ENCODE results near the gene MMP25. TPM values are rescaled to one million over a fixed set of nuclear protein-coding genes. Genes with fewer than 3 reads are reported as not detected.

The MMP25 gene
- polyA plus RNA-seq, 3 donors = 0.71 to 26.6 (median 2.6) TPM

DNA sequence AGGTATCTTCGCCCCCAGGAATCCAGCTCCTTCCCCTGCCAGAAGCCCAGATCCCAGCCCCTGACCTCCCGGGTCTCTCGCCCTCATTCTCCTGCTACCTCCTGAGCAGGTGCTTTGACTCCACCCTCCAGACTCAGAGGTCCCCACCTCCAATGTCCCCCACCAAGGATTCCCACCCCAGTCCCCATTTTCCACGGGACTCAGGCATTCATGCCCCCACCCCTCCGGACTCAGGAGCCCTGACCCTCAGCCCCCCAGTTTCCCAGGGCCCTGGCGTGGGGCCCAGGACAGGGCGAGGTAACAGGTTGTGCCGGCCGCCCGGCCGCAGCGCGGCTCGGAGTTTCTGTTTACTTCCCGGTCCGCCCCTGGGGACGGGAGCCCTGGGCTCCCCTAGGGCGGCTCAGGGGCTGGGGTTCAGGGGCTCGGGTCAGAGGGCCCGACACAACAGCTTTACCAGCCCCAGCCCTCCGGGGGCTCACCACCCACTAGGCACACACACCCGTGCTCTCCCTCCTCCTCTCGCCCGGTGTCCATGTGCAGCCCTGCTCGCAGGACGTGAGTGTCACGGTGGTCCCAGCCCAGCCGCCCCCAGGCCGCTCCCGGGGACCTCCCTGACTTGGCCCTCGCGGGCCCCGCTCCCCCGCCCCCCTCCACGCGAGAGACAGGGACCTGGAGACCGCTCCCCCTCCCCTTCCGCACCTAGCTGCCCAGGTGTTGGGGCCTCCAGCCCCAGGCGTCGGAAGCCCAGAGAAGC, 10.2 kb upstream of the MMP25 start:
- H3K27me3 Mint-ChIP-seq (ENCODE audit: low read depth in 3 of 3) = peaks cover 70 to 98% (median 92%) of the 10 kb centered on the region in 3 donors
- H3K36me3 Mint-ChIP-seq = peaks cover 8 to 15% of the 10 kb centered on the region in 2 donors
- no peak overlapping the region for H3K4me3 ChIP-seq (replicated peaks in 1 of 3; ENCODE audit: low read depth in 2 of 3, low read length in 3 of 3)

DNA sequence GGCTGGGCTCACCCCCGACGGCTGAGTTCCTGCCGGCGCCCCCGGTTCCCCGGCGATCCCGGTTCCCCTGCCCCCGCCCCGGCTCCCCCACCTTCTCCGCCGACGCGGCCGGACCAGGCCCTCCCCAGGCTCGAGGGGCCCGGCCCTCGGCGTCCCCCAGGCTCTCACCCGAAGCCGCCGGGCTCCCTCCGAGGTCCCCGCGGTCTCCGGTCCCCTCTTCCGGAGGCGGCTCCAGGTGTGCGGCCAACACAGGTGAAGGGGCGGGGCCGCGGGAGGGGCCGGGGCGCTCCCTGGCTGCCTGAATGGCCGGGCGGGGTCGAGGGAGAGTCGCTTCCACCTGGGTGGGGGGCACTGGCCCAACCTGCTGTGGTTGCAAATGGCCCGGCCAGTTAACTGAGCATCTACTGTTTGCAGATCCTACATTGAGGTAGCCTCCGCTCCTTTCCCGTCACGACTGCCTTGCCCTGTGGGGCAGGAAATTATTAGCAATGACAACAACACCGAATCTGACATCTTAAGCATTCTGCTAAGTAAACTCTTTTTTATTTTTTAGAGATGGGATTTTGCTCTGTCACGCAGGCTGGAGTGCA, 9.5 kb upstream of the MMP25 start, which contains the start of gene BICDL2:
TSS of gene BICDL2 (minus strand) at position 219 of the 590 bp plus-strand sequence. CDS start 1,448 bp downstream, outside the sequence.
- TF ChIP-seq, protein P1, sequence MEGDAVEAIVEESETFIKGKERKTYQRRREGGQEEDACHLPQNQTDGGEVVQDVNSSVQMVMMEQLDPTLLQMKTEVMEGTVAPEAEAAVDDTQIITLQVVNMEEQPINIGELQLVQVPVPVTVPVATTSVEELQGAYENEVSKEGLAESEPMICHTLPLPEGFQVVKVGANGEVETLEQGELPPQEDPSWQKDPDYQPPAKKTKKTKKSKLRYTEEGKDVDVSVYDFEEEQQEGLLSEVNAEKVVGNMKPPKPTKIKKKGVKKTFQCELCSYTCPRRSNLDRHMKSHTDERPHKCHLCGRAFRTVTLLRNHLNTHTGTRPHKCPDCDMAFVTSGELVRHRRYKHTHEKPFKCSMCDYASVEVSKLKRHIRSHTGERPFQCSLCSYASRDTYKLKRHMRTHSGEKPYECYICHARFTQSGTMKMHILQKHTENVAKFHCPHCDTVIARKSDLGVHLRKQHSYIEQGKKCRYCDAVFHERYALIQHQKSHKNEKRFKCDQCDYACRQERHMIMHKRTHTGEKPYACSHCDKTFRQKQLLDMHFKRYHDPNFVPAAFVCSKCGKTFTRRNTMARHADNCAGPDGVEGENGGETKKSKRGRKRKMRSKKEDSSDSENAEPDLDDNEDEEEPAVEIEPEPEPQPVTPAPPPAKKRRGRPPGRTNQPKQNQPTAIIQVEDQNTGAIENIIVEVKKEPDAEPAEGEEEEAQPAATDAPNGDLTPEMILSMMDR (IDR thresholded peaks at IDR 0.05) = no peak
- Histone ChIP-seq H2AFZ (ENCODE audit: insufficient read depth, low read depth, low read length, poor library complexity, severe bottlenecking) (no peak within 1 kb of the TSS), H3K9me3 (replicated peaks in 1 of 2; ENCODE audit: control insufficient read depth in 1 of 2, insufficient read depth in 1 of 2, low read length in 2 of 2) (peaks cover 0 to 19% of the 10 kb centered on the region in 2 donors), H3K4me1 (ENCODE audit: control insufficient read depth in 1 of 2, insufficient read depth in 2 of 2, low read length in 2 of 2) (peaks cover 7 to 17% of the 10 kb centered on the region in 2 donors), H3K27me3 (ENCODE audit: control insufficient read depth in 2 of 2, insufficient read depth in 2 of 2, low read length in 2 of 2) (peaks cover 45 to 84% of the 10 kb centered on the region in 2 donors), H3K27ac (ENCODE audit: low read depth in 1 of 2, low read length in 2 of 2) (no peak within 1 kb of the TSS), H3K79me2 (ENCODE audit: insufficient read depth, low read length) (no peaks in the 10 kb centered on the region), H4K20me1 (ENCODE audit: insufficient read depth, low read length) (no peaks in the 10 kb centered on the region), H3K9ac (ENCODE audit: insufficient read depth, low read length, poor library complexity, severe bottlenecking) (peak within 1 kb of the TSS; percentile 4), H3K4me3 (replicated peaks in 1 of 3; ENCODE audit: low read depth in 2 of 3, low read length in 3 of 3) (no peak within 1 kb of the TSS), H3K4me2 (replicated peaks; ENCODE audit: extremely low read depth, low read length, poor library complexity, severe bottlenecking) (peak within 1 kb of the TSS; percentile 16), H3K36me3 (replicated peaks in 1 of 2; ENCODE audit: control insufficient read depth in 1 of 2, insufficient read depth in 2 of 2, low read length in 2 of 2) (no peaks in the 10 kb centered on the region)
- Mint-ChIP-seq H3K27me3 (ENCODE audit: low read depth in 3 of 3) (peaks cover 72 to 95% (median 92%) of the 10 kb centered on the region in 3 donors), H3K27ac (no peak within 1 kb of the TSS), H3K4me1 (peaks cover 17% of the 10 kb centered on the region), H3K36me3 (peaks cover 8 to 15% of the 10 kb centered on the region in 2 donors), H3K4me3 (peak within 1 kb of the TSS in 1 of 2 donors; percentile 88), H3K9me3 (peaks cover 3 to 34% (median 14%) of the 10 kb centered on the region in 7 donors)
- 2% methylated on average over 35 of the region's 44 CpGs for WGBS (ENCODE audit: insufficient coverage)
- no peak for DNase-seq
- intact Hi-C loops (cut with micrococcal nuclease) = no loop called here

More for the DNA sequence above, 10.2 kb upstream of the MMP25 start:
- H3K9ac ChIP-seq (ENCODE audit: insufficient read depth, low read length, poor library complexity, severe bottlenecking) = peak overlapping the region; percentile 4
- TF ChIP-seq, protein P1 (IDR thresholded peaks at IDR 0.05) = no peak
- no peak overlapping the region for H2AFZ ChIP-seq (ENCODE audit: insufficient read depth, low read depth, low read length, poor library complexity, severe bottlenecking)
- no peak overlapping the region for H3K27ac ChIP-seq (ENCODE audit: low read depth in 1 of 2, low read length in 2 of 2)
- H3K9me3 ChIP-seq (replicated peaks in 1 of 2; ENCODE audit: control insufficient read depth in 1 of 2, insufficient read depth in 1 of 2, low read length in 2 of 2) = peaks cover 0 to 19% of the 10 kb centered on the region in 2 donors
- H3K9me3 Mint-ChIP-seq = peaks cover 3 to 34% (median 14%) of the 10 kb centered on the region in 7 donors
- no peak overlapping the region for H3K27ac Mint-ChIP-seq
- H3K79me2 ChIP-seq (ENCODE audit: insufficient read depth, low read length) = no peaks in the 10 kb centered on the region
- peaks cover 7 to 17% of the 10 kb centered on the region in 2 donors for H3K4me1 ChIP-seq (ENCODE audit: control insufficient read depth in 1 of 2, insufficient read depth in 2 of 2, low read length in 2 of 2)
- H3K4me3 Mint-ChIP-seq = peak overlapping the region in 1 of 2 donors; percentile 88
- no peaks in the 10 kb centered on the region for H4K20me1 ChIP-seq (ENCODE audit: insufficient read depth, low read length)
- intact Hi-C loops (cut with micrococcal nuclease) = no loop called here
- H3K4me2 ChIP-seq (replicated peaks; ENCODE audit: extremely low read depth, low read length, poor library complexity, severe bottlenecking) = peak overlapping the region; percentile 16
- no peak for DNase-seq
- no peaks in the 10 kb centered on the region for H3K36me3 ChIP-seq (replicated peaks in 1 of 2; ENCODE audit: control insufficient read depth in 1 of 2, insufficient read depth in 2 of 2, low read length in 2 of 2)
- WGBS (ENCODE audit: insufficient coverage) = 5% methylated on average over 39 of the region's 40 CpGs
- peaks cover 17% of the 10 kb centered on the region for H3K4me1 Mint-ChIP-seq
- H3K27me3 ChIP-seq (ENCODE audit: control insufficient read depth in 2 of 2, insufficient read depth in 2 of 2, low read length in 2 of 2) = peaks cover 45 to 90% of the 10 kb centered on the region in 2 donors
